HG02981 (cell line): Measurements from ENCODE around the gene PLSCR5.

Experiments
- ATAC-seq: cut with Tn5 transposase; IDR thresholded peaks from one replicate; pipeline ENCODE4 v1.9.1; 2021; ENCODE audit warnings: mild to moderate bottlenecking, moderate library complexity; ENCODE audit not compliant: unreplicated experiment

Gene PLSCR5

DNA sequence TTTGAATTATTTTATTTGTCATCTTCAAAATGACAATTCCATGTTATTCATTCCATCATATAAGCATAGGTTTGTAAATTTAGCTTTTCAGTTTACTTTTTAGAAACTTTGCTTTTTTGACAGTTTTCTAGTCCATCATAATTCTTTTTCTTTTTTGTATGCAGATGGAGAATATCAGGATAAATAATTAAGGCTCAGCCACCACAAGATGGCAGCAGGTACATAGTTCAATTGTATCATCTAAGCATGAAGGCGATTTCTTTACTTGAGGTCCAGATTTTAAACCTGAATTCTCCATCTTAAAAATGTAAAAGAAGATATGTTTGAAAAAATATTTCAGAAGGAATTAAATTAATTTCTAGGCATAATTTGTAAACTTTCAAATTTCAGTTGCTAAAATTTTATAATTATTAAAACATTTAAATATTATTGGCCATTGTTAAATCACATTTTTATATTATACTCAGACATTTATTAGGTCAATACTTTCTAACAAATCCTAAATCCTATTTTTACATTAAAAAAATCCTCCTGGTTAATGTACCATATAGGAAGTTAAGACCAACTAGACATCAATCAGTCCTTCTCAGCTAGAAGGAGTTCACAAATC lies 15.1 kb downstream of the PLSCR5 start:
- peak; percentile 53 for ATAC-seq

DNA sequence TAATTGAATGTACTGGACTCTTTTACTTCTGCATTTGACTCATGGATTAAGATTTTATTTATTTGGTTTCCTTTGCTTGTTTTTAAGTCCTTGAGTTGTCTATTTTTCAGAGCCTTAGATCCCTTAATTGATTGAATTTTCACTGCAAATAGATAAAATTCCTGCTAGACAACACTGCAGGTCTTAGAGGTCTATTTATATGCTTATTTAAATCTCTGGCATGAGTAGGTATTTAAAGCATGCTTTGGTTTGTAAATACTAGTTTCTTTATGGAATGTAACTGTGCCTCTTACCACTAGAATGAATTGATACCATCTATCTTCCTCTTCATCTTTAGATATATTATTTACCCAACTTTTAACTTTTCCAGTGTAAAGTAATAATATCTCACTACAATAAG lies 20.0 kb downstream of the PLSCR5 start:
- no peak for ATAC-seq

DNA sequence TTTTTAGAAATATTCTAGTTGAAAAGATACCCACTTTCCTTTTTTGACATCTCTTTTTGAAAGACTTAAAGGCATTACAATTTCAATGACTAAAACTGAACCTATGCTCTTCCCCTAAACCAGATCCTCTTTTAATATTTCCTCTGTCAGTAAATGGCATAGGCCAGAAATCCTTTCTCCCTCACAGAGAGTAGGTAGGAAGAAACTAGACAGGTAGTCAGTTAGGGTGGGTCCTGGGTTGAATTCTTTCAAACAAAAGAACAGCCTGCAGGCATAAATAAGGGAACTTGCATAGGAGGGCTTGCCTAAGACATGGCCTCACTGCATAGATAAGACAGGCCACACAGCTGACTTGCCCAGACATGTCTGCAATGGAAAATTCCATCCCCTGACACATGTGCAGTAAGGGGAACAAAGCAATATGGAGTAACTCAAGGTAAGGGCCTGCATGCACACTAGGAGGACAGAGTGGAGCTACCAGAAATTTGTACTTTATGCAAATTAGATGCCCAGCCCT lies 23.1 kb downstream of the PLSCR5 start:
- no peak for ATAC-seq

DNA sequence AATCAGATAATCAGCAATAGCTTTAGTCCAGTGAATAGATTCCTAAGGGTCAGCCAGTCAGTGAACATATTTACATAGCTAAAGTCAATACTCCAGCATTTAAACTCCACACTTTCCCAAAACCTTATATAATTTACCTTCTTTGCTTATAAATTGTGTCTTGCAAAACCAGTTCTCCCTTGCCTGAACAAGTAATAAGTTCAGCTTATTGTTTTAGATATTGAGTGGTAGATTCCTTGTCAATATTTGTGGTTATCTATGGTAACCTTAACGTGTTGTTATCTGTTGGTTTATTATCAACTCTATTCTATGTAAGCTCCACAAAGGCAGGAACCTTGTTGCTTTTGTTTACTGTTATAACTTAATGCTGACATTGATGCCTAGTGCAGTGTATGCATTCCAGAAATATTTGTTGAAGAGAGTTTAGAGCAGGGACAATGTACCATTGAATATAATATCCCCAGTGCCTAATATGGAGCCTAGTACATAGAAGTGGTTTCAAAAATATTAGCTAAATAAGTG lies 24.0 kb downstream of the PLSCR5 start:
- ATAC-seq: no peak

DNA sequence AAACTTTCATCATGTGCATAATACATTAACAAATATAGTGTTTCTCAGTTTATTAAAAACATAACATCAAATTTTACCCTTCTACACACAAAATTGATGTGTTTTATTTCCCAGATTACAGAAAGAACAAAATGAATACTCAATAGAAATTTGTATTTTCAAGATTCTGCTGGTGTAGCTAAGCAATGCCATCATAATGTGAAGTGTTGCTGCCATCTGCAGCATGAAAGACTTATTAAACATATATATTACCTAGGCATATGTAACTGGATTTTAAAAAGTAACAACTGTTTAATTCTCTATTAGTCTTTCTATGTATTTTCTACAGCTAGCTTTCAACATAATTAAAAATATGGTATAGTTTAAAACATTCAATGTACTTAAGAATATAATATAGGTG lies 27.5 kb downstream of the PLSCR5 start:
- peak; percentile 72 for ATAC-seq

DNA sequence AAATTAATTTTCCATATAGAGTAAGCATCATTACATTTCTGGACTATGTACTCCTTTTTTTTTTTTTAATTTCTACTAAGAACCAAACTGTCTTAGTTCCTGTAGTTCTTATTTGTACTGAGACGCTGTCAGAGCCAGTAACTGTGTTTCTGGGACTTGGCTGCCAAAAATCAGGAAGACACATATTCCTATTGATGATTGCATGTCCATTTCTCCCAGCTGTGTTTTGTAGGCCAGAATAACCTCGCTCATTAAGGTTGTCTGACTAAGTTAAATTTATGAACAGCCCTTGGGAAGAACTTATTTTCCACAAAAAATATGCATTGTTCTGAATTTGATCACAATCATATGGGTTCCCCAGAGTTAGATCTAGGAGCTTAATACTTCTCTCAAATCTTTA lies 29.5 kb downstream of the PLSCR5 start:
- no peak for ATAC-seq

DNA sequence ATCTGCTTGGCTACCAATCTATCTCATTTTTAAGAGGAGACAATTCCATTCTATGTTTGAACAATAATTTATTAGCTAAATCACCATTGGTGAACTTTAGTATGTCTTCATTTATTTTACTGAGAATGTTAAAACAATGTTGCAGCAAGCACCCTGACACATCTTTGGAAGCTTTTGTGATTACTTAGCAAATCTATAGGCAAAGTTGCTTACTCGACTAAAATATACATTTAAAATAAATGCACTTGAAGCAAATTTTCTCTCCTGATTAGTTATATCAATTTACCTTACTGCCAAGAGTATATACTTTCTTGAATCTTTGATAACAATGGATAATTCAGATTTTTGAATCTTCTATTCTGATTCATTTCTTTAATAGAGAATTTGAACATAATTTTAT lies 31.0 kb downstream of the PLSCR5 start:
- ATAC-seq: no peak

DNA sequence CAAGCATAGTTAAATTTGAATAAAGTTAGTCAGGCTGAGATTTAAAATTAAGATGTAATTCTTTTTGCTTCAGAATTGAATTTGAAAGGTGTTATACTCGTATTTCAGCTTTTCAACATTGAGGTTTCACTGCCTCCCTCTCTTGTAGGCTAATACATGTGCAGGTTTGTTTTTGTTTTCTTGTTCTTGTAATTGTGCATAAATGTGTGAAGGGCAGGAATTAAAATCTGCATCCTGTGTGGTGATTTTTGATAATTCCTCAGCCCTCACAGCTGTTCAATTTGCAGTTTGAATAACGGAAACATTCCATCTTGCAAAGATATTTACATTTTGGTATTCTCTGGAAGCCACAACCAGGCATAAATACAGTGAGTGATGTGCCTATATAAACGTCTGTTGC lies 35.8 kb downstream of the PLSCR5 start:
- no peak for ATAC-seq

DNA sequence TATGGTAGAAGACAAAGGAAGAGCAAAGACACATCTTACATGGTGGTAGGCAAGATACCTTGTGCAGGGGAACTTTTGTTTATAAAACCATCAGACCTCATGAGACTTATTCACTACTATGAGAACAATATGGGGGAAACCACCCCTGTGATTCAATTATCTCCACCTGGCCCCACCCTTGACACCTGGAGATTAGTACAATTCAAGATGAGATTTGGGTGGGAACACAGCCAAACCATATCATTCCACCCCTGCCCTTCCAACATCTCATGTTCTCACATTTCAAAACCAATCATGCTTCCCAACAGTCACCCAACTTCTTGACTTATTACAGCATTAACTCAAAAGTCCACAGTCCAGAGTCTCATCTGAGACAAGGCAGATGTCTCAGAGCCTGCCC lies 39.0 kb downstream of the PLSCR5 start:
- ATAC-seq: no peak

DNA sequence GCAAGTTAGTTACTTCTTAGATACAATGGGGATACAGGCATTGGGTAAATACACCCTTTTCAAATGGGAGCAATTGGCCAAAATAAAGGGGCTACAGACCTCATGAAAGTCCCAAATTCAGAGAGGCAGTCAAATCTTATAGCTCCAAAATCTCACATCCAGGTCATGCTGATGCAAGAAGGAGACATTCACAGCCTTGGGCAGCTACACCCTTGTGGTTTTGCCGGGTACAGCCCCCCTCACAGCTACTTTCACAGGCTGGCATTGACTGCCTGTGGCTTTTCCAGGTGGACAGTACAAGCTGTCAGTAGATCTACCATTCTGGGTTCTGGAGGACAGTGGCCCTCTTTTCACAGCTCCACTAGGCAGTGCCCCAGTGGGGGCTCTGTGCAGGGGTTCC lies 43.3 kb downstream of the PLSCR5 start:
- no peak for ATAC-seq

DNA sequence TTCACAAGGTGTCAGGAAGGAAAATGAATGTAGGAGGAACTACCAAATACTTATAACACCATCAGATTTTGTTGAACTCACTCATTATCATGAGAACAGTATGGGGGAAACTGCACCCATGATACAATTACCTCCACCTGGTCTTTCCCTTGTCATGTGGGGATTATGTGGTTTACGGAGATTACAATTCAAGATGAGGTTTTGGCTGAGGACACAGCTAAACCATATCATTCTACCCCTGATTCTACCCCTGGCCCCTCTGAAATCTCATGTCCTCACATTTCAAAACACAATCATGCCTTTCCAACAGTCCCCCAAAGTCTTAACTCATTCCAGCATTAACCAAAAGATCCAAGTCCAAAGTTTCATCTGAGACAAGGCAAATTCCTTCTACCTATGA lies 43.7 kb downstream of the PLSCR5 start:
- ATAC-seq: no peak

DNA sequence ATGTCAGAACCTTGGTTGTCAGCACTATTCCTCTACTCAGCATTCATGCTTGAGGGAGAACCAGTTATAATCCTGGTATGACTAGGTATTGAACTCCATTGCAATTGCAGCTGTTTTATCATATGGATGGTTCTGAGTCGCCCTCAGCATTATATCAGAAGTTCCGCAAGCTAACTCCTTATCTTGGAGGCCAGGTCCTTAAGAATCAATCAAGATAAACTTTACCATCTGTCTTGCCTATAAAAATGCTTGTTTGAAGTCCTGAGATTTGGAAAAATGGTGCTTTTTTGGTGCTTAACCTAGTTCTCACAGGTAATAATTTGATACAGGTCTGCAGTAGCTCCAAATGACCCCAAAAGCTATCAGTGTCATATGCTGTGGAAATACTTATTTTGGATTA lies 44.5 kb downstream of the PLSCR5 start:
- ATAC-seq: no peak

DNA sequence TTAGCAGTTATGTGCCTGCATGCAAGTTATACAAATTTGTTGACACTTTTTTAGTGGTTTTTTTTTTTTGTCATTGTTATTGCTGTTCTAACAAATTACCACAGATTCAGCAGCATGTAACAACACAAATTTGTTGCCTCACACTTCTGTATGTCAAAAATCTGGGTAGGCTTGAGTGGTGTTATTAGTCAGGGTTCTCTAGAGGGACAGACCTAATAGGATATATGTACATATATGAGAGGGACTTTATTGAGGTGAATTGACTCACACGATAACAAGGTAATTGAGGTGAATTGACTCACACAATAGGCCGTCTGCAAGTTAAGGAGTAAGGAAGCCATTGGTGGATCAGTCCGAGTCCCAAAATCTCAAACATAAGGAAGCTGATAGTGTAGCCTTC lies 45.8 kb downstream of the PLSCR5 start:
- ATAC-seq: no peak

DNA sequence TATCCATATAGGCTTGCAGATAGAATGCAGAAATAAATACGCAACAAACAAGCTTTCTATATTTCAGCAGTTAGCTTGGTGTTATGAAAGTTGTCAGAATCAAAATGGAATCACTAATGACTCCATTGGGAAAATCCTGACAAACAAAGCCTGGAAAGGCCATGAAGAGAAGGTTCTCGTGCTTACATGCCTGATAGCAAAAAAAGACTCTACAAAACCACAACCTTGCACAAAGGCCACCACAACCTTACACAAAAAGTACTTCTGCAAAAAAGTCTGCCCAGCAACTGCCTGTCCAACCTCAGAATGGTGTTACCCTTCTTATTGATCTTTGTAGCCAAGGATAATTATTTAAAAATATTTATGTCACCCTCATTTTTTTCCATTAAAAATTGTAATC lies 46.4 kb downstream of the PLSCR5 start:
- no peak for ATAC-seq

DNA sequence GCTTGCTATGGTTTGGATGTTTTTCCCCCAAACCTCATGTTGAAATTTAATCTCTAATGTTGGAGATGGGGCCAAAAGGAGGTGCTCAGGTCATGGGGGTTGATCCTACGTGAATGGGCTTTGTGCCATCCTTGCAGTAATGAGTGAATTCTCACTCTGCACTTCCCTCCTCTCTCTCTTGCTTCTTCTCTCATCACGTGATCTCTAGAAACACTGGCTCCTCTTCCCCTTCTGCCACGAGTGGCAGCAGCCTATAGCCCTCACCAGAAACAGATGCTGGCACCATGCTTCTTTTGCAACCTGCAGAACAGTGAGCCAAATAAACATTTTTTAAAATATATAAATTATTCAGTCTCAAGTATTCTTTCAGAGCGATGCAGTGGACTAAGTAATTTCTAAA lies 47.4 kb downstream of the PLSCR5 start:
- ATAC-seq: no peak

DNA sequence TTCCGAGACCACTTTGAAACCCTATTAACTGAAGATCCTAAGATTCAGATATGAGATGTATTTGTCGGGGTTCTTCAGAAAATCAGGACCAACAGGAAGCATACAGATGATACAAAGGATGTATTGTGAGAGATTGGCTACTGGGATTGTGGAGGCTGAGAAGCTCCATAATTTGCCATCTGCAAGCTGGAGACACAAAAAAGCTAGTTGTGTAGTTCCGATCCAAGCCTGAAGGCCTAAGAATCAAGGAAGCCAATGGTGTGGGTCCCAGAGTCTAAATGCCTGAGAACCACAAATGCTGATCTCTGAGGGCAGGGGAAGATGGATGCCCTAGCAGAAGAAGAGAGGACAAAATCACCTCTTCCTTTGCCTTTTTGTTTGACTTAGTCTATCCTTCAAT lies 49.8 kb downstream of the PLSCR5 start:
- no peak for ATAC-seq

DNA sequence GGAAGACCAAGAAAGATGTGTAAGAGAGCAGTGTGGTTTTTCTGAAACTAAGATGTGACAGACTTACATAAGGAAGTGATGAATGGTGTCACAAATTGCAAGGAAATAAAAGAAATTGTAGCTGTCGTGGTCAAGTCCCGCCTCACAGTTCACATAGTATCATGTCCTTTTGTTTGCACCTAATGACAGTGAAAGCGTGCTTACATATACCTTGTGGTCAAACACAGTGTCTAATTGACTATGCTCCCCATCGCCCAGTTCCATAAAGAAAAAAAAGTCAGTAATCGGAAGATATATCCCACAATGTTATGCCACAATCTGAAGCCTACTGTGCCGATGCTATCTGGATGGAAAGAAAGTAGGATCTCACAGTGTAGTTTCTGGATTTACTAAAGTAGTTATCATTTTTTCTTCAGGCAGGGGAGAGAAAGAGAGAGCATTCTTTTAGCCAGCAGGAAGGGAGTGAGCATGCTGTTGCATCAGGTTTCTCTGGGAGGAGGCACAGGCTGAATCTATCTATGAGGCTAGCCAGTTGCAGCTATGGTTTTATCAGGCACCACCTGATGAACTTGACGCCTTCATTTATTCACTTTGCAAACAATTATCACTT lies 50.9 kb downstream of the PLSCR5 start:
- no peak for ATAC-seq

DNA sequence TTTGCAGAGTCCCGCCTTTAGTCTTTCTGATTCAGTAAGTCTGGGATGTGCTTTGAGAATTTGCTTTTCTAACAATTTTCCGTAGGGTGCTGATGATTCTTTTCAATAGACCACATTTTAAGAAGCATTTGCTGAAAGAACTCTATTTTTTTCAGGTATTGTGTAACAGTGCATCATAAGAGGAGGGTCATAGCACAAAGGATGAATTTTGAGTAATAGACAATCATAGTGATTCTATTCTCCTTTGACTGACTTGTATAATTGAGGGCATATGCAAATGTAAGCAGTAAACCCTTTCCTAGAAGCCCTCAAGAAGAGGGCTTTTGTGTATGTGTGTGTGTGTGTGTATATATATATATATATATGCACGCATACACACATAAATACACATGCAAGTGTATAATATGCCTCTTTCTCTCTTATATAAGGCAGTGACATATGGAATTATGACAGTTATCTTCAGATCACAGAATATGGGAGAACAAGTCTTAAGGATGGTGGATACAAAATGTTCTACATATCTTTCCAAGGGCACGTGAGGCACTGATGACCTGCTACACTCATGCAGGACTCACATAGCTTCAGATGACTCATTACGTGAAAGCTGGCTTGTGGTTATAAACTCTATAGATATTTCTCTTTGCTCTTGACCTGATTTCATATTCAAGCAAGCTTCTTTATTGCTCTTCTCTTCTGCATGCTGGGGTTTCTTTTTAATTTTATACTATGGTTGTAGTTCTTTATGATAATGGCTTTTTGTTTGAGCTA lies 54.2 kb downstream of the PLSCR5 start:
- ATAC-seq: peak; percentile 90

DNA sequence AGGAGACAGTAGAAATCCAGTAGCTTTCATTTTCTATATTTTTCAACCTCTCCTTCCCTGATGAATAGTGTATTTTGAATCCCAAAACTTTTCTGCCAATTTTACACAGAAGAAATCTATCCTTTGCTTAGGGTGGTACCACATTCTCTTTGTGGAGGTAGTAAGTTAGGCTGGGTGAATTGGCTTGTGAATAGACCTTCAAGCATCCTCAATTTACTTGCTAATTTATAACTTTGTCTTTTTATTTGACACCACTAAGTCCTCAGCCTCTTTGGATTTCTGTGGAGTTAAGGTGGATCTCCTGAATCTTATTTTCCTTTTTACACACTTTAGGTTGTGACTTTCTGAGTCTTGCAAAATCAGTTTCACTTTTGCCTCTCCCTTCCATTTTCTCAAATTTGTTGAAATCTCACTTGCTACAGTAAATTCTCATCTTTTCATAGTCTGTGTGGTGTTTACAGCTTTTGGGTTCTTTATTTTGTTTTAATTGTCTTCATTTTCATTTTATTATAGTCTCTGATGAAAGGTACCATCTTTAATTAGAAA lies 55.0 kb downstream of the PLSCR5 start:
- ATAC-seq: no peak

DNA sequence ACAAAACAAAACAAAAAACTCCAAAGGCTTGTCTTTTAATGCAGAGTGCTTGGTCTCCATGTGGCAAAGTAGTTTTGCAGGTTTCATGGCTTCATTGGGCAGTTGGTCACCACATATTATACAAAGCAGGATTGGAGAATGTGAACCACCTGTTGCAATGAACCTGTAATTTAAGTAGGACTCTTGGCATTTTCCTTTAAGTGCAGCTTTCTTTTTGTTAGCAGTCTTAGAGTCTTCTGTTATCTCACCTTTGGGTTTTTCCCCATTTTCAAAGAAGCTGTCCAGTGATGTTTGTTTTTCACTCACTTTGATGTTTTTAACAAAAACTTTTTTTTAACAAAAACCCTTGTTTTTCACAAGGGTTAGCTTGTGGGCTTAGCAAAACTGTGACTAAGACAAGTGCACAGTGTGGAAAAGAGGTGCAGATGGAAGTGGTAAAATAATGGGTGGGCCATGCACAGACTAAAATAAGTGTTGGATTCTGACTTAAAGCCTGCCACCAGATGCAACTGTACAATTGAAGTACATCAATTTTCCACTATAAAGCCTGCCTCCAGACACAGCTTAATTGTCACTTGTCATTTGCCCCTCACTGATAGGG lies 57.8 kb downstream of the PLSCR5 start:
- no peak for ATAC-seq

DNA sequence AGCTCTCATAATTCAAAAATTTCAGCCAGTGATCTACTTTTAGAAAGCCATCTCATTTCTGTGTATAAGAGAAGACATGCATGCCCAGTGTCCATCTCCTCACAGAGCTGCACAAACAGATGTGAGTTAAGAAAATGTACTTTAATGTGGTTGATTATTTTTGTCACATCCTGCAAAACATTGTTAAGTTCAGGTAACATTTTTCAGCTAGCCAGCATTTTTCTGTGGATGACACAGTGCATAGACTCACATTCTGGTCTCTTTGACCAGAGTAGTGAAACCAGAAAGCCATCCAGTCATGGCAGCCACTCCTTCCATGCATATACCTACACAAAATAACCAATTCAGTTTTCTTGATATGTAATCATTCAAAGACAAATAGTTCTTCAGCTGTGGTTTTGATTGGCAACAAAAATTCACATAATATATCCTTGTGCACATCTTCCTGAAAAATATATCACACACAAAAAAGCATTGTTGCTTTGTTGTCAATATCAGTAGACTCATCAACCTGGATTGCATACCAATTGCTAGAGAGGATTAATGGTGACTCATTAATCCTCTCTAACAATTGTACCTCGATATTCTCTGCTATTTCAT lies 58.7 kb downstream of the PLSCR5 start:
- no peak for ATAC-seq
